ENCODE results near the gene CPNE7. TPM values are rescaled to one million over a fixed set of nuclear protein-coding genes. Genes with fewer than 3 reads are reported as not detected.

CPNE7 gene
- total and polyA plus RNA-seq, 2 of the 13 experiments (the other 11 are each of a cell fraction or from before 2014, with no cell fraction given), result 0.59 TPM; not detected in 1

DNA sequence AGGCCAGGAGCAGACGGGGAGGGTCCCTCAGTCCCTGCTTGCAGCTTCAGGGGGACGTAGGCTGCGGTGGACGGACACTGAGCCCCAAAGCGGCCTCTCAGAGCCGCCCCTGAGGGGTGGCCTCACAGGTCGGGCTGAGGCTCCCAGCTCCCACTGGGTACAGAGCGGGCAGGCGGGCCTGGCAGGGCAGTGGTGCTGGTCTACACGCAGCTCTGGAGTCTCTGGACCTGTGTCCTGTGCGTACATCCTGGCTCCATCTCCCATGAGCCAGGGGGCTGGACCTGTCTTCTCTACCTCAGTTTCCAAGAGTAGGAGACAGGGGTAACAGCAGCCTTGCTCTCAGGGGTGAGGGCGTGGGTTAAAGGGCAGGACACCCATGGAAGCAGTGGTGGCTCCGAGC is 39.6 kb downstream of the CPNE7 start (continued):
- TF ChIP-seq, protein P1, sequence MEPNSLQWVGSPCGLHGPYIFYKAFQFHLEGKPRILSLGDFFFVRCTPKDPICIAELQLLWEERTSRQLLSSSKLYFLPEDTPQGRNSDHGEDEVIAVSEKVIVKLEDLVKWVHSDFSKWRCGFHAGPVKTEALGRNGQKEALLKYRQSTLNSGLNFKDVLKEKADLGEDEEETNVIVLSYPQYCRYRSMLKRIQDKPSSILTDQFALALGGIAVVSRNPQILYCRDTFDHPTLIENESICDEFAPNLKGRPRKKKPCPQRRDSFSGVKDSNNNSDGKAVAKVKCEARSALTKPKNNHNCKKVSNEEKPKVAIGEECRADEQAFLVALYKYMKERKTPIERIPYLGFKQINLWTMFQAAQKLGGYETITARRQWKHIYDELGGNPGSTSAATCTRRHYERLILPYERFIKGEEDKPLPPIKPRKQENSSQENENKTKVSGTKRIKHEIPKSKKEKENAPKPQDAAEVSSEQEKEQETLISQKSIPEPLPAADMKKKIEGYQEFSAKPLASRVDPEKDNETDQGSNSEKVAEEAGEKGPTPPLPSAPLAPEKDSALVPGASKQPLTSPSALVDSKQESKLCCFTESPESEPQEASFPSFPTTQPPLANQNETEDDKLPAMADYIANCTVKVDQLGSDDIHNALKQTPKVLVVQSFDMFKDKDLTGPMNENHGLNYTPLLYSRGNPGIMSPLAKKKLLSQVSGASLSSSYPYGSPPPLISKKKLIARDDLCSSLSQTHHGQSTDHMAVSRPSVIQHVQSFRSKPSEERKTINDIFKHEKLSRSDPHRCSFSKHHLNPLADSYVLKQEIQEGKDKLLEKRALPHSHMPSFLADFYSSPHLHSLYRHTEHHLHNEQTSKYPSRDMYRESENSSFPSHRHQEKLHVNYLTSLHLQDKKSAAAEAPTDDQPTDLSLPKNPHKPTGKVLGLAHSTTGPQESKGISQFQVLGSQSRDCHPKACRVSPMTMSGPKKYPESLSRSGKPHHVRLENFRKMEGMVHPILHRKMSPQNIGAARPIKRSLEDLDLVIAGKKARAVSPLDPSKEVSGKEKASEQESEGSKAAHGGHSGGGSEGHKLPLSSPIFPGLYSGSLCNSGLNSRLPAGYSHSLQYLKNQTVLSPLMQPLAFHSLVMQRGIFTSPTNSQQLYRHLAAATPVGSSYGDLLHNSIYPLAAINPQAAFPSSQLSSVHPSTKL (CRISPR knock-in tag; IDR thresholded peaks at IDR 0.05), result no peak
- 0 out of 2 replicates have a peak, but pooled peaks have one; percentile 48 for TF ChIP-seq ZNF160 (CRISPR knock-in tag; IDR thresholded peaks at IDR 0.05)
- TF ChIP-seq, protein P2, sequence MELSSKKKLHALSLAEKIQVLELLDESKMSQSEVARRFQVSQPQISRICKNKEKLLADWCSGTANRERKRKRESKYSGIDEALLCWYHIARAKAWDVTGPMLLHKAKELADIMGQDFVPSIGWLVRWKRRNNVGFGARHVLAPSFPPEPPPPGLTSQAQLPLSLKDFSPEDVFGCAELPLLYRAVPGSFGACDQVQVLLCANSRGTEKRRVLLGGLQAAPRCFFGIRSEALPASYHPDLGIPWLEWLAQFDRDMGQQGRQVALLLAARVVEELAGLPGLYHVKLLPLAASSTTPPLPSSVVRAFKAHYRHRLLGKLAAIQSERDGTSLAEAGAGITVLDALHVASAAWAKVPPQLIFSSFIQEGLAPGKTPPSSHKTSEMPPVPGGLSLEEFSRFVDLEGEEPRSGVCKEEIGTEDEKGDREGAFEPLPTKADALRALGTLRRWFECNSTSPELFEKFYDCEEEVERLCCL (CRISPR knock-in tag; IDR thresholded peaks at IDR 0.05; ENCODE audit: borderline replicate concordance), result no peak
- TF ChIP-seq ZNF251 (CRISPR knock-in tag; IDR thresholded peaks at IDR 0.05), result no peak
- no peak for TF ChIP-seq MTF2 (CRISPR knock-in tag; IDR thresholded peaks at IDR 0.05; ENCODE audit: borderline replicate concordance)
- TF ChIP-seq ZNF547 (CRISPR knock-in tag; IDR thresholded peaks at IDR 0.05), result no peak
- TF ChIP-seq ETV5 (CRISPR knock-in tag; IDR thresholded peaks at IDR 0.05; ENCODE audit: borderline replicate concordance), result no peak

DNA sequence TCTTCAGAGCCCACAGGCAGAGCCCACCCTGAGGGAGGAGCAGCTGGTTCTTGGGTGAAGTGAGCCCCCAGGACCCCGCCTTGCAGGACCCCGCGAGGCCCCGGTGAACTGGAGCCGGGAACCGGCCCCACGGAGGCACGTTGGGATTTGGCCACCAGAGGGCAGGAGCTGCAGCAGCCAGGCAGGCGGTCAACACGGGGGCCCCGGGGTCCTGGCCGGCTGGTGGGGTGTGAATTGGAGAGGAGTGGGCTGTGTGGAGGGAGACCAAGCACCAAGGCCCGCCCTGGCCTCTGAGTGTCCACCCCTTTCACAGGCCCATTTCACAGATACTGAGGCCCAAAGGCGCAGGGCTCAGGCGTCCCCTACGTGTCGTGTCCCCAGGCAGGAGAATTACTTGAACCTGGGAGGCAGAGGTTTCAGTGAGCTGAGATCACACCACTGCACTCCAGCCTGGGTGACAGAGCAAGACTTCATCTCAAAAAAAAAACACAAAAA is 40.1 kb downstream of the CPNE7 start:
- Histone ChIP-seq H3K4me1 (ENCODE audit: insufficient read depth, low read length) (peaks cover 45% of the 10 kb centered on the region), H3K4me3 (replicated peaks in 1 of 3; ENCODE audit: insufficient read depth in 1 of 3, low read depth in 2 of 3, low read length in 3 of 3) (peak overlapping the region in 1 of 3 experiments; percentile 48; a peak in 1 of 6 replicates), H3K4me2 (ENCODE audit: low read depth, low read length) (peak overlapping the region; percentile 62), H3K9me3 (ENCODE audit: low read length) (no peaks in the 10 kb centered on the region), H3K79me2 (ENCODE audit: insufficient read depth, low read length) (no peaks in the 10 kb centered on the region), H3K27ac (ENCODE audit: extremely low read length, insufficient read depth, low read length) (no peak overlapping the region), H4K20me1 (ENCODE audit: insufficient read depth, low read length) (no peaks in the 10 kb centered on the region), H3K36me3 (replicated peaks in 1 of 2; ENCODE audit: control insufficient read depth in 1 of 2, insufficient read depth in 2 of 2, low read length in 2 of 2) (no peaks in the 10 kb centered on the region), H2AFZ (ENCODE audit: low read length) (no peak overlapping the region), H3K9ac (ENCODE audit: insufficient read depth, low read depth, low read length) (no peak overlapping the region), H3K27me3 (ENCODE audit: control insufficient read depth in 1 of 2, insufficient read depth in 2 of 2, low read length in 2 of 2) (peaks cover 5 to 20% of the 10 kb centered on the region in 2 experiments; a peak in 2 of 5 replicates)
- WGBS (ENCODE audit: low lambda C conversion rate), result 41% methylated on average over 7 of the region's 17 CpGs
- in situ Hi-C loops (cut with HindIII; ENCODE audit: extremely low pct_ligation_motif_present, low pct_unique_long_range_greater_than_20kb), result no loop called here
- ChIA-PET CTCF (ENCODE audit: low intra/inter-chr PET ratio, low total read pairs) (interaction anchor here (1.0 to 2.6 kb wide), 3 partner anchors 16 to 25 kb away, joined by 3 to 34 read pairs (median 3); no protein-coding TSS in a partner anchor), POLR2A (no interaction called here)
- intact Hi-C loops (cut with micrococcal nuclease; ENCODE audit: unreplicated experiment), result loop anchor here (1.0 kb wide), 1 partner anchor 26 kb away; no protein-coding TSS in a partner anchor
- DNase-seq (ENCODE audit: low spot score) (no peak), FAIRE-seq (no peak), ATAC-seq (peak; percentile 73)
- no TSS peak for BruUV-seq (replicated peaks)
- TF ChIP-seq GLI4 (CRISPR knock-in tag; IDR thresholded peaks at IDR 0.05; ENCODE audit: borderline replicate concordance) (no peak), NPAS2 (CRISPR knock-in tag; IDR thresholded peaks at IDR 0.05; ENCODE audit: borderline replicate concordance) (no peak), ZNF343 (CRISPR knock-in tag; IDR thresholded peaks at IDR 0.05) (0 out of 2 replicates have a peak, but pooled peaks have one; percentile 46), ZNF546 (CRISPR knock-in tag; conservative IDR thresholded peaks at IDR 0.05) (no peak), CENPX (CRISPR knock-in tag; IDR thresholded peaks at IDR 0.05) (no peak), ZNF788 (CRISPR knock-in tag; IDR thresholded peaks at IDR 0.05; ENCODE audit: borderline replicate concordance) (peak; percentile 52; the same call in 1 of the 2 replicates)
- TF ChIP-seq, protein P3, sequence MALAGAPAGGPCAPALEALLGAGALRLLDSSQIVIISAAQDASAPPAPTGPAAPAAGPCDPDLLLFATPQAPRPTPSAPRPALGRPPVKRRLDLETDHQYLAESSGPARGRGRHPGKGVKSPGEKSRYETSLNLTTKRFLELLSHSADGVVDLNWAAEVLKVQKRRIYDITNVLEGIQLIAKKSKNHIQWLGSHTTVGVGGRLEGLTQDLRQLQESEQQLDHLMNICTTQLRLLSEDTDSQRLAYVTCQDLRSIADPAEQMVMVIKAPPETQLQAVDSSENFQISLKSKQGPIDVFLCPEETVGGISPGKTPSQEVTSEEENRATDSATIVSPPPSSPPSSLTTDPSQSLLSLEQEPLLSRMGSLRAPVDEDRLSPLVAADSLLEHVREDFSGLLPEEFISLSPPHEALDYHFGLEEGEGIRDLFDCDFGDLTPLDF (CRISPR knock-in tag; IDR thresholded peaks at IDR 0.05), result no peak

Data from HepG2 (cell line).